ENCODE data around the gene TBC1D2B.

The TBC1D2B gene

GRCh38 chr15:78077053-78077870, at the start of gene TBC1D2B:
Gene TBC1D2B (minus strand): TSS chr15:78077711. CDS start chr15:78077652, 59 bp downstream.
- DNase-seq (ENCODE audit: low read depth) = peak; percentile 64

- DNase-seq (ENCODE audit: low read depth) = no peak
These were observed 47.8 kb upstream of the TBC1D2B start for GRCh38 chr15:78125267-78125666.

- DNase-seq (ENCODE audit: low read depth) = no peak
These were observed 43.0 kb upstream of the TBC1D2B start for GRCh38 chr15:78120523-78120922.

GRCh38 chr15:78112551-78112950, 35.0 kb upstream of the TBC1D2B start:
- DNase-seq (ENCODE audit: low read depth) = no peak

- DNase-seq (ENCODE audit: low read depth) = no peak
These were observed 34.3 kb upstream of the TBC1D2B start for GRCh38 chr15:78111788-78112187.

- no peak for DNase-seq (ENCODE audit: low read depth)
These were observed 33.5 kb upstream of the TBC1D2B start for GRCh38 chr15:78110916-78111475.

GRCh38 chr15:78110096-78110495, 32.6 kb upstream of the TBC1D2B start:
- DNase-seq (ENCODE audit: low read depth) = no peak

- DNase-seq (ENCODE audit: low read depth) = no peak
These were observed 31.6 kb upstream of the TBC1D2B start for GRCh38 chr15:78109156-78109555.

- DNase-seq (ENCODE audit: low read depth) = peak; percentile 78
These were observed 31.0 kb upstream of the TBC1D2B start for GRCh38 chr15:78108300-78109084.

GRCh38 chr15:78107471-78107870, 30.0 kb upstream of the TBC1D2B start:
- no peak for DNase-seq (ENCODE audit: low read depth)

- no peak for DNase-seq (ENCODE audit: low read depth)
These were observed 28.1 kb upstream of the TBC1D2B start for GRCh38 chr15:78105476-78106241.

- no peak for DNase-seq (ENCODE audit: low read depth)
These were observed 27.3 kb upstream of the TBC1D2B start for GRCh38 chr15:78104566-78105475.

GRCh38 chr15:78104119-78104479, 26.6 kb upstream of the TBC1D2B start:
- no peak for DNase-seq (ENCODE audit: low read depth)

GRCh38 chr15:78103406-78104118, 26.1 kb upstream of the TBC1D2B start:
- DNase-seq (ENCODE audit: low read depth) = peak; percentile 34

GRCh38 chr15:78102741-78103140, 25.2 kb upstream of the TBC1D2B start:
- no peak for DNase-seq (ENCODE audit: low read depth)

- no peak for DNase-seq (ENCODE audit: low read depth)
These were observed 24.7 kb upstream of the TBC1D2B start for GRCh38 chr15:78102211-78102610.

- DNase-seq (ENCODE audit: low read depth) = no peak
These were observed 24.1 kb upstream of the TBC1D2B start for GRCh38 chr15:78101423-78102105.

- DNase-seq (ENCODE audit: low read depth) = no peak
These were observed 23.4 kb upstream of the TBC1D2B start for GRCh38 chr15:78100886-78101285.

GRCh38 chr15:78098131-78098755, 20.7 kb upstream of the TBC1D2B start:
- DNase-seq (ENCODE audit: low read depth) = no peak
